Posterior cingulate gyrus (tissue), 11 donors: ENCODE data around the gene CLDN11.

Experiments used
- DNase-seq, 10 donors: peaks; one replicate each; pipeline versions ENCODE4 v3.0.0 to v3.0.0-alpha.2; 2020 to 2021; ENCODE audit warnings: mixed read lengths in 3 of 10
- intact Hi-C: fragments of 100-400 bp; cut with DNase I; formaldehyde crosslinking; loops from one replicate; pipeline ENCODE4 v1.15.1; 2023

CLDN11 gene

DNA sequence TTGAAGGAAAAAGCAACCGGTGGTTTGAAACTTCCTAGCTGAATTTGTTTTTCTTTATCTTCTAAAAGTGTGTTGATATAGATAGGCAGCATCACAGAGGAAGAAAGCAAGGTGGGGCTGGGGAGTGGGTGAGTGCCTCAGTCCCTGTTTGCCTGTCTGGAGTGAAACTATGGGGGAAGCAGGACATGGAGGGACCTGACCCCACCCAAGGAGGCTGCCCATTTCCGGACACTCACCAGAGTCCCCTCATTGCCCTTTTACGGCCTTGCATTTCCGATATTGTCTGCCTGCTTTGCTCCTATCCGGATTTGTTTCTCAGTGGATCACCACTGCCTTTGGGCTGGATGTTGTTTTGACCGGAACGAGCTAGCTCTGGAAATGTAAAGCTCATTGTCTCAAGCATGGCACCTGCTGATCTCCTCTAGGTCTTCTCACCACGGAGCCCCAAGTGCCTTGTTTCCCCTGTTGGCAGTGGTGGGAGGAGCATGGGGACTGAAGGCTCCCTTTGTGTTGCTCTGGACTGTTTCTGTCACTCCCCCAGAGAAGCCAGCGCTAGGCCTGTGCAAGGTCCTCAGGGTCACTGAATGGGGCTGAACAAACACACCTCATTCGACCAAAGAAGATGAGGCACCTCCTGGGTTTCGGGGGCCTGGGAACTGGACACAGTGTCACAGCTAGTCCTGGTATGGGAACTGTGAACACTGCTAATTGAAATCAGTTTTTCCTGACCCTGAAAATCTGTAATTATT is 7.0 kb downstream of the CLDN11 start:
- intact Hi-C loops: no loop called here
- peak in 9 of 10 donors; percentile 51 to 95 (median 74) for DNase-seq

- intact Hi-C loops: no loop called here
- no peak for DNase-seq
These were observed 7.7 kb downstream of the CLDN11 start for GRCh38 chr3:170426240-170426797.

DNA sequence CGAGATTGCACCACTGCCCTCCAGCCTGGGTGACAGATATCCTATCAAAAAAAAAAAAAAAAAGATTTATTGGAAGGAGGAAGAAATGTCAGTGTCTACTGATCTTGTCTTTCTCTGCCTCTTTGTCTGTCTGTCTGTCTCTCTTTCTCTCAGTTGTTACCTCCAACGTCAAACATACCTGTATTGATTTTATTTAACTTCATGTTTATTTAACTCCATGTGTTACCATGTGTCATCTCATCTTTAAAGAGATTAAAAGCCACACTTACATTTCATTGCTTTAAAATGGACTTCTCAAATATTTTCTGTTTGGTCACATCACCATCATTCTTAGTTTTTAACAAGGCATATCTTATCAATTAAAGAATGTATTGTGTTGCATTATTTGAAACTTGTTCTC is 9.4 kb downstream of the CLDN11 start:
- DNase-seq: no peak
- intact Hi-C loops: no loop called here

DNA sequence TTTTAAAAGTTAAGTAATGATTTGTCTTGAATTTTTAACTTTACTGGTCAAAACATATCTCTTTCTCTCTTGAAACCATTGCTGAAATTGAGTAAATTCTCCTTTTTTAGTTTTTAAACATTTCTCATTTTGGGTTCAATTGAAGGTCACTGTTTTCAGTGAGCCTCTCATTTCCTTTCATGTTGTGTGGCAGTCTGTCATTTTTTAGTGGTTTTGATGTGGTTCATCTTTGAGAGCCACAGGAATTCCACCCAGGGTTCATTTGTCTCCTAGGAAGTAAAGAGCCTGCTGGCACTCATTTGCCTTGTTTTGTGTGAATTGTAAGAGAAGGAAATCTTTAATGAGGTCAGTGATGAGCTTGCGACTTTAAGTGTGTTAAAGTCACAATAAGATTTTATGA is 10.4 kb downstream of the CLDN11 start:
- intact Hi-C loops: no loop called here
- DNase-seq: no peak

- no peak for DNase-seq
- intact Hi-C loops: no loop called here
These were observed 12.4 kb downstream of the CLDN11 start for GRCh38 chr3:170431054-170431453.

- peak in 1 of 10 donors; percentile 86 for DNase-seq
- intact Hi-C loops: no loop called here
These were observed 13.7 kb downstream of the CLDN11 start for GRCh38 chr3:170432416-170432815.

- intact Hi-C loops: no loop called here
These were observed 18.0 kb downstream of the CLDN11 start for GRCh38 chr3:170436697-170437096.

DNA sequence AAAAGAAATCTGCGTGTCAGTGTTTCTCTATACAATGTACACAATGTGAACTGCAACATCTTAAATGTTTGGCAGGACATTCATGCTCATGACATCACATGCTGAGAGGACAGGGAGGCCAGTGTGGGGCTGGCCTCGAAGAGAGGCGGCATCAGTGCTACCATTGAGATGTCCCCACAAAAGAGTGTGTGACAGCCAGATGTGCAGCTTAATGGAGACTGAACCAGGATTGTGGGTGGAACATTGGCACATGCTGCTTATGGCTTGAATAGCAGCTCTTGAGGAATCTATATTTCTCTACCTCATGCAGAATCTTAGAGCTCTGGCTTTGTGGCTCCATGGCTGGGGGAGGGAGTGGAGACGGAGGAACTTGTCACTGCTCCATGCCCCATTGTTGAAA is 18.5 kb downstream of the CLDN11 start:
- intact Hi-C loops: no loop called here
- DNase-seq: peak in 9 of 10 donors; percentile 54 to 95 (median 76)

More at GRCh38 chr3:170436697-170437096, 18.0 kb downstream of the CLDN11 start:
- no peak for DNase-seq

DNA sequence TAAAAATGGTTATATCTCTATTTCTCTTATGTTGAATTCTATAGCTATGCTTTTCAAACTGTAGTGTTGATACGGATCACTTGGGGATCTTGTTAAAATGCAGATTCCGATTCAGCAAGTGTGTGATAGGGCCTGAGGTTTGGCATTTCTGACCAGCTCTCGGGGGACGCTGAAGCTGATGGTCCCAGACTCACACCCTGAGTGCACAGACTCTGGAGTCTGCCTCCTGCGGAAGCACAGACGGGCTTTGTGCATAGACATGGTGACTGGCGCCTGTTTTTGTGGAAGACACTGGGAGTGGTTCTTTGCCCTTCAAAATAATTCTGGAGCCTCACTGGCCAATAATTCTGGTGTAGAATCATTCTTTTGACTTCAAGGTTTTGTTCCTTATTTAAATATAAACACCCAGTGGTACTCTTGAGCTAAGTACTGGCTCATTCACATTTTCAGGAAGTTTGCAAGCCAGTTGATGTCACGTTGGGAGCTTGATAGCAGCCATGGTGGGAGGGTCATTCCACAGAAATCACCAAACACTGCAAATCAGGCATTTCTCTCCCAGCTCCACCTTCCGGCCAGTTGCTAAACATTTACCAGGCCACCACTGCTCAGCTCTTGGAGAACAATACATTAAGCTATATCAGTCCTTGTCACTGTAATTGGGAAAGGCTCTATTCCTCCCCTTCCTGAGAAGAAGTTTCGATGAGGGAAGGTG is 19.2 kb downstream of the CLDN11 start:
- intact Hi-C loops: no loop called here
- peak in 1 of 10 donors; percentile 83 for DNase-seq

DNA sequence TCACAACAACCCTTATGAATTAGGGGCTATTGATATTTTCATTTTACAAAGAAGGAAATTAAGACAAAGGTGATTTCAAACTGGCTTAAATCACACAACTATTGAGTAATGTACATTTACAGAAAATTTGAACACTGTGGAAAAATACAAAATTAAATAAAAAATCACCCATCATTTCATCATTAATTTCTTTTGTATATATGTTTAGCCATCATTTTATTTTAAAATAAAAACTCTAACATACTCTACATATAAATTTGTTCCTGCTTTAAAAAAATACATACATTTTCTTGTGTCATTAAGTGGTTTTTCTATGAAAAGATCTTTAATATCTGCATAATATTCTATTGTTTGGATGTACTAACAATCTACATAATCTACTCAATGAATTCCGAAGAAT is 20.2 kb downstream of the CLDN11 start:
- no peak for DNase-seq
- intact Hi-C loops: no loop called here

GRCh38 chr3:170440344-170440743 is 21.7 kb downstream of the CLDN11 start:
- DNase-seq: no peak
- intact Hi-C loops: no loop called here

GRCh38 chr3:170441412-170441811 is 22.7 kb downstream of the CLDN11 start:
- no peak for DNase-seq
- intact Hi-C loops: no loop called here

DNA sequence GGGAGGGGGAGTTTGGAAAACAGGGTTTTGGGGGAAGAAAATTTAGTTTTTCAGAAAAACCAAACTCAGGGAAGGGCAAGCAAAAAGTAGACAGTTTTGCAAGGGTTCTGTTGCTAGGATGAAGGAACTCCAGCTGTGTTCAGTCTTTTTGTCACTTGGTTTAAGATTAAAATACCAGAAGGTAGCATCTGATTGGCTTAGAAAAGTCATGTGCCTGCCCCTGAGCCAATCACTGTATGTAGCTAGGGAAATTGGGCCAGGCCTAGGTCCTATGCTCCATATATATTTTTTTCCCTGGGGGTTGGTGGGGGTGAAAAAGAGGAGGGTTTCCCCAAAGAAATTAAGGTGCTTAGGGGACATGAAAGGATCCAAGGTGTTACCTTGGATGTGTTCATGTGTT is 24.3 kb downstream of the CLDN11 start:
- no peak for DNase-seq
- intact Hi-C loops: no loop called here

DNA sequence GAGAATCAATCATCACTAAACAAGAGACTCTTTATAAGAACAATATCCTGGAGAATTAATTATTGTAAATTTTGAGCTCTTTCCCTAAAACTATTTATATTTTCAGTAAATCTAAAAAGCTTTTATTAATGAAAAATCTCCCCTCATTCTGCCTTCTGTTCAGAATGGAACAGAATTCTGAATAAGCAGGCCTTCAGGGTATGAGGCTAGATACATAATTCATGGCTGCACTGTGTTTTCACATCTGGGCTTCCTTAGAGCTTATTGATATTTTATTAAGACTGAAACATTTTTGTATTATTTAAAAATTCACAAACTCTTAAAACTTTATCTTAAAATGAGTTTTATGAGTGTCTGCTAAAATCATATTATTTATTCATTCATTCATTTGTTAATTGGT is 24.8 kb downstream of the CLDN11 start:
- no peak for DNase-seq
- intact Hi-C loops: no loop called here

- DNase-seq: no peak
These were observed 29.9 kb downstream of the CLDN11 start for GRCh38 chr3:170448584-170448983.

DNA sequence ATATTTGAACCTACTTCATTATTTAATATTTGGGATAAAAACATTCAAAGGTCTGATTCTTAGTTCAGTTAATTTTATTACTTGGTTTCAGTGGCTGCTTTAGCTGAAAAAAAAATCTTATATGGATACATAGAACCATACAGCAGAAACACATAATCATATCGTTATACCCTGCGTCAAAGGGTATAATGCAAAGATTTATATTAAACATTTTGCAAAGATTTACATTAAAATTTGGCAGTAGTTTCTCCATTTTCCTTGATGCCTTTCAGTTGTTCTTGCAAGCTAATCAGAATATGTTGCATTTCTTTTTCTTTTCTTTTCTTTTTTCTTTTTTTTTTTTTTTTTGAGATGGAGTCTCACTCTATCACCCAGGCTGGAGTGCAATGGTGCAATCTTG is 31.4 kb downstream of the CLDN11 start:
- intact Hi-C loops: no loop called here
- DNase-seq: no peak

More at GRCh38 chr3:170448584-170448983, 29.9 kb downstream of the CLDN11 start:
- intact Hi-C loops: no loop called here

- intact Hi-C loops: no loop called here
- DNase-seq: no peak
These were observed 35.8 kb downstream of the CLDN11 start for GRCh38 chr3:170454509-170454908.

DNA sequence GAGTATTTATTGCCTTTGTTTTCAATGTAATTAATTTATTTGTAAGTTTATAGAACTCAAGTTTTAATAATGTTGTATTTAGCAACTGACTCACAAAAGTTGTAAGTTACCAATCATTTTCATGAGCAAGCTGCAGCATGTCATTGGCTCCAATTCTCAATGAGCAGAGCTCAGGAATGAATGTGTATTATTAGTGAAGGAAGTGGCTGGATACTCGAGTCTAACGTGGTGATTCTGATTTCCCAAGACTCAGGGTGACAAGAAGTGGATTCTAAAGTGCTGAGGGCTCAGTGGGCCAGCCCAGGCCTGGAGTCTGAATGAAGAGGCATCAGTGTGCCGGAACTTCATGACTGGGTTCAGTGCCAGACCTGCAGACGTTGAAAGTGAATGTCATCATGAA is 39.6 kb downstream of the CLDN11 start:
- no peak for DNase-seq

GRCh38 chr3:170463011-170463410 is 44.3 kb downstream of the CLDN11 start:
- intact Hi-C loops: no loop called here
- DNase-seq: no peak

More for the DNA sequence above, 39.6 kb downstream of the CLDN11 start:
- intact Hi-C loops: no loop called here

DNA sequence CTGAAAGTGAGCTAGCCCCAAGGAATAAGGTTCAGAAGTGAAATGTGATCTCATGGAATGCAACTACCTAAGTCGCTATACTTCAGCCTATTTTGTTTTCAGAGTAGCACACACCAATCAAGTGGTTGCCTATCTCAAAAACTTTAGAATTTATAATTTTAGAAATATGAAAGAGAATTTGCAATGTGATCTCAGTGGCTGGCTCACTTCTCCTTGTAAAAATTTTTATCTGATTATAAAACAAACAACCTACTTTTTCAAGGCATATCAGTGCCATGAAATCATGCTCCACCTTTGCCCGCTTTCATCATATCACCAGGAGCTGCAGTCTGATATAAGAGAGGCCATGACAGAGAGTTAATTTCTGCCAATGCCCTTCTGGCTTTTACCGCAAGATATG is 47.3 kb downstream of the CLDN11 start:
- intact Hi-C loops: no loop called here
- DNase-seq: no peak

DNA sequence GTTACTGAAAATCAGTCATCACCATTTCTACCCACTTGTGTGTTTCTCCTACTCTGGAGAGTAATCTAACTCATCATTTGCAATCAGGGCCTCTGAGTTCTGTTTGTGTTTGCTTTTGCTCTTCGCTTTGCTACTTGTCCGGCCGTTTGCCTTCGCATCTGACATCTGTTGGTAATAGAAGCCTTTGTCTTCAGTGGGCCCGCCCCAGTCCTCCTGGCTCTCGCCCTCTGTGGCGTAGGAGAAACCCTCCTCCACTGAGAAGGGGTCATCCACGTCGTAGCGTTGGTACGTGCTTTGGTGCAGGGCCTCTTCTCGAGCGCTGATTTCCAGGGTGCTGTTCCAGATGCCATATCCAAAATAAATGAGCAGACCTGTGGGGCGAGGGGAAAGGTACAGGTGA is 48.3 kb downstream of the CLDN11 start:
- intact Hi-C loops: no loop called here
- DNase-seq: peak; percentile 50 to 96 (median 76)
